Mucosa of descending colon (tissue), 3 donors: ENCODE measurements around the gene GABBR1. TPM values are rescaled to one million over a fixed set of nuclear protein-coding genes. Genes with fewer than 3 reads are reported as not detected.

Source experiments
- ATAC-seq: fragments of 200-7000 bp; cut with Tn5 transposase; one replicate; pipeline ENCODE4 v1.9.1; 2020; ENCODE audit warnings: mild to moderate bottlenecking, moderate library complexity
- DNase-seq, 3 donors: peaks; one replicate each; pipeline ENCODE4 v3.0.0-alpha.2; 2020
- H3K36me3 ChIP-seq: fragments of 200-600 bp; one replicate; pipeline ENCODE4 v1.8.0; 2021; ENCODE audit warnings: low read depth, mild to moderate bottlenecking
- H3K4me1 ChIP-seq: fragments of 200-600 bp; one replicate; pipeline ENCODE4 v1.8.0; 2021; ENCODE audit warnings: low read depth, mild to moderate bottlenecking
- H3K4me3 ChIP-seq: fragments of 200-600 bp; one replicate; pipeline ENCODE4 v1.8.0; 2021; ENCODE audit warnings: mild to moderate bottlenecking
- H3K9me3 ChIP-seq: fragments of 200-600 bp; one replicate; pipeline ENCODE4 v1.8.0; 2021; ENCODE audit warnings: mild to moderate bottlenecking
- intact Hi-C, 2 donors: fragments of 100-400 bp; cut with DNase I in 1 of 2; cut with micrococcal nuclease in 1 of 2; formaldehyde crosslinking; loops; one replicate each; pipeline versions ENCODE4 v1.11.0 to v1.11.1; 2022; cut with DNase I, micrococcal nuclease
- total RNA-seq, 3 donors: library from RNA; stranded (reverse); fragmentation: NEBNext Ultra II Directional in 2 of 3; extraction: Animal tissue kit (Norgen Biotek cat#: 25700) in 2 of 3; gene quantifications; one replicate each; pipeline versions ENCODE4 v1.2.1 to v1.2.4, GENCODE V29; 2021 to 2023
- TF ChIP-seq, protein P1 (sequence below): fragments of 200-600 bp; IDR thresholded peaks from one replicate; pipeline ENCODE4 v1.8.0; 2022; ENCODE audit warnings: antibody characterized with exemption, mild to moderate bottlenecking
- donor health status: DM: no; HTN: no; CAD: no; lungs with moderate emphysema.
- donor health status: DM: no; HTN: no; CAD: no.
- donor health status: DM: no; HTN: yes; CAD: no.

The GABBR1 gene
- total RNA-seq, 3 donors from 2014 or later = 12.2 to 62.5 (median 21.8) TPM

DNA sequence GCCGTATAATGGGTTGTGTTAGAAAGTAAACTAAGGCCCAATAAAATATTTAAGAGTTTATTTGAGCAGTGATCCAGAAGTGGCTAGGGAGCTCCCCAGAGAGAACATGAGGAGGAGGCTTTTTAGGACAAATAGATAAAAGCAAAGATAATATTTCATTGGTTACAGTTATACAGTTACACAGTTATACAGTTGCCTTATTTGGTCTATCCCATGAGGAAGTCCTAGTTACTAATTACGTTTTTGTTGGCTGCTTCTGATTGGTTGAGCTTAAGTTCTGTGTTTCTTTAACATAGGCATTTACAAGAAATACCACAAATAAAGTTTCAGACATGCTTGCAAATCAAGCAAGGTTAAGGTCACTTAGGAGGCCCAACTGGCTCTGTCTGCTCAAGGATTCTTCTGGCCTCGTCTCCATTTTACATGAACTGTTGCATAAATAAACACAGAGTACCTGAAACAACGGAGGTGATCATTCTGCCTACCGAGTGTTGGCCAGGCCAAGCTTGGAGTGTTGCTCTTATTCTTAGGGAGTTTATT is 80.4 kb downstream of the GABBR1 start:
- Histone ChIP-seq H3K36me3 (no peaks in the 10 kb centered on the region), H3K9me3 (no peaks in the 10 kb centered on the region), H3K4me1 (peaks cover 4% of the 10 kb centered on the region), H3K4me3 (no peak overlapping the region)
- ATAC-seq (peak; percentile 68), DNase-seq (peak in 1 of 3 donors; percentile 26)
- TF ChIP-seq, protein P1, sequence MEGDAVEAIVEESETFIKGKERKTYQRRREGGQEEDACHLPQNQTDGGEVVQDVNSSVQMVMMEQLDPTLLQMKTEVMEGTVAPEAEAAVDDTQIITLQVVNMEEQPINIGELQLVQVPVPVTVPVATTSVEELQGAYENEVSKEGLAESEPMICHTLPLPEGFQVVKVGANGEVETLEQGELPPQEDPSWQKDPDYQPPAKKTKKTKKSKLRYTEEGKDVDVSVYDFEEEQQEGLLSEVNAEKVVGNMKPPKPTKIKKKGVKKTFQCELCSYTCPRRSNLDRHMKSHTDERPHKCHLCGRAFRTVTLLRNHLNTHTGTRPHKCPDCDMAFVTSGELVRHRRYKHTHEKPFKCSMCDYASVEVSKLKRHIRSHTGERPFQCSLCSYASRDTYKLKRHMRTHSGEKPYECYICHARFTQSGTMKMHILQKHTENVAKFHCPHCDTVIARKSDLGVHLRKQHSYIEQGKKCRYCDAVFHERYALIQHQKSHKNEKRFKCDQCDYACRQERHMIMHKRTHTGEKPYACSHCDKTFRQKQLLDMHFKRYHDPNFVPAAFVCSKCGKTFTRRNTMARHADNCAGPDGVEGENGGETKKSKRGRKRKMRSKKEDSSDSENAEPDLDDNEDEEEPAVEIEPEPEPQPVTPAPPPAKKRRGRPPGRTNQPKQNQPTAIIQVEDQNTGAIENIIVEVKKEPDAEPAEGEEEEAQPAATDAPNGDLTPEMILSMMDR = no peak
- intact Hi-C loops = no loop called here

- TF ChIP-seq, protein P1 = no peak
- ATAC-seq (no peak), DNase-seq (no peak)
- Histone ChIP-seq H3K36me3 (no peaks in the 10 kb centered on the region), H3K4me1 (no peaks in the 10 kb centered on the region), H3K4me3 (no peak overlapping the region), H3K9me3 (no peaks in the 10 kb centered on the region)
- intact Hi-C loops = no loop called here
These were observed 85.4 kb downstream of the GABBR1 start for GRCh38 chr6:29547573-29547972.

DNA sequence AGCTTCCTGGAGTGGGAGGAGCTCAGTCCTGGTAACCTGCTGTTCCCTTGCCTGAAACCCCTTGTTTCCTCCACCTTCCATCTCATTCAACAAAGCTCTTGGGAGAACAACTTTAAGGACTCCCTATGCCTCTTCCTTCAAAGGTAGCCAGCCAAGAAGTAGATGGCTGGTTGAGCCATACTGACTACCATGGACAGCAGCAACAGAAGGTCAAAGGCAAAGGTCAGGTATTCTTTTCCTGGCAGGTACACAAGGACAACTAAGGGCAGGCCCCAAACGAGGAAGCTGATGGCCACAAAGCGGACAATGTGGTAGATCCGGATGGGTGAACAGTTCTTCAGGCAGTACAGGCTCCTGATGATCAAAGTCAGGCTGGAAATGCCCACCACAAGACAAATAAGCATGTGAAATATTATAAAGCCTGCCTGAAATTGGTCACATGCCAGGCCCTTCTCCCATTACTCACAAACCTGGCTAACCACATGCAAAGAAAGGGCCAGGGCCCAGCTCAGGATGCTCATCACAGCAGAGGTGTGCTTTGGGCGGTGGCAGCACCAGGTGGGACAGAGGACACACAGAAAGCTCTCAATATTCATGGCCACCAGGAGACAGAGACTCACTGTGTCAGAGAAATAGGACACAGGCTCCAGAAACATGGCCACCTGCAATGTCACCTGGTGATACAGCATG is 95.1 kb downstream of the GABBR1 start:
- ATAC-seq (no peak), DNase-seq (no peak)
- intact Hi-C loops = no loop called here
- H3K4me1 ChIP-seq = no peaks in the 10 kb centered on the region
- TF ChIP-seq, protein P1 = no peak
- H3K4me3 ChIP-seq = no peak overlapping the region
- H3K9me3 ChIP-seq = no peaks in the 10 kb centered on the region
- no peaks in the 10 kb centered on the region for H3K36me3 ChIP-seq

GRCh38 chr6:29532320-29532951 is 100.5 kb downstream of the GABBR1 start:
- Histone ChIP-seq H3K36me3 (no peaks in the 10 kb centered on the region), H3K4me1 (no peaks in the 10 kb centered on the region), H3K4me3 (no peak overlapping the region), H3K9me3 (no peaks in the 10 kb centered on the region)
- ATAC-seq (no peak), DNase-seq (no peak)
- intact Hi-C loops = no loop called here
- TF ChIP-seq, protein P1 = no peak

GRCh38 chr6:29531668-29532067 is 101.3 kb downstream of the GABBR1 start:
- no peak for DNase-seq
- Histone ChIP-seq H3K9me3 (no peaks in the 10 kb centered on the region), H3K4me1 (no peaks in the 10 kb centered on the region), H3K4me3 (no peak overlapping the region), H3K36me3 (no peaks in the 10 kb centered on the region)
- TF ChIP-seq, protein P1 = no peak
- intact Hi-C loops = no loop called here
- ATAC-seq = no peak
